CD4-positive, alpha-beta memory T cell (primary cell): ENCODE measurements around the gene CAD. TPM values are rescaled to one million over a fixed set of nuclear protein-coding genes. Genes with fewer than 3 reads are reported as not detected.

Experiments used
- CTCF ChIA-PET: fragments of 350-600 bp; sonication (Branson Sonifier 250); formaldehyde crosslinking; loops from one replicate; lab custom pipeline; 2021; ENCODE audit warnings: inconsistent platforms; ENCODE audit not compliant: partially characterized antibody; lab: Charles Lee
- POLR2A ChIA-PET: fragments of 350-600 bp; sonication (Branson Sonifier 250); formaldehyde crosslinking; loops from one replicate; lab custom pipeline; 2021; ENCODE audit not compliant: partially characterized antibody; lab: Charles Lee
- DNase-seq, 5 donors: peaks; one replicate each; pipeline versions ENCODE4 v3.0.0 to v3.0.0-alpha.2; 2020 to 2022; ENCODE audit warnings: mixed read lengths in 1 of 5
- H3K27ac ChIP-seq: one replicate; pipeline ENCODE4 v1.7.0; 2013; ENCODE audit warnings: low read depth, low read length
- H3K27me3 ChIP-seq: 2 replicates; pipeline ENCODE4 v1.7.0; 2013; ENCODE audit warnings: mild to moderate bottlenecking, low read length, moderate library complexity; ENCODE audit not compliant: insufficient read depth
- H3K36me3 ChIP-seq: 2 replicates; pipeline ENCODE4 v1.7.0; 2013; ENCODE audit warnings: mild to moderate bottlenecking, low read length, moderate library complexity; ENCODE audit not compliant: insufficient read depth
- H3K4me1 ChIP-seq: 2 replicates; pipeline ENCODE4 v1.7.0; 2013; ENCODE audit warnings: mild to moderate bottlenecking, low read length, moderate library complexity; ENCODE audit not compliant: insufficient read depth
- H3K4me3 ChIP-seq, 2 donors: one replicate each; pipeline ENCODE4 v1.7.0; 2013; ENCODE audit warnings: low read length in 2 of 2, mild to moderate bottlenecking in 1 of 2
- H3K9me3 ChIP-seq, 2 donors: one replicate each; pipeline ENCODE4 v1.7.0; 2013; ENCODE audit warnings: low read length in 2 of 2, control low read depth in 1 of 2; ENCODE audit not compliant: control insufficient read depth in 1 of 2
- H3K27ac Mint-ChIP-seq, 7 donors: one replicate each; pipeline ENCODE4 v1.8.0; 2020 to 2021; ENCODE audit warnings: mixed read lengths in 7 of 7, mild to moderate bottlenecking in 6 of 7, inconsistent platforms in 3 of 7, moderate library complexity in 3 of 7
- H3K27me3 Mint-ChIP-seq, 2 donors: one replicate each; pipeline ENCODE4 v1.8.0; 2020 to 2021; ENCODE audit warnings: mixed read lengths in 2 of 2
- H3K36me3 Mint-ChIP-seq, 2 donors: one replicate each; pipeline ENCODE4 v1.8.0; 2020 to 2021; ENCODE audit warnings: mixed read lengths in 2 of 2, inconsistent platforms in 1 of 2, mild to moderate bottlenecking in 1 of 2
- H3K4me1 Mint-ChIP-seq, 4 donors: one replicate each; pipeline ENCODE4 v1.8.0; 2020 to 2021; ENCODE audit warnings: mixed read lengths in 4 of 4, mild to moderate bottlenecking in 1 of 4
- H3K4me3 Mint-ChIP-seq, 8 donors: one replicate each; pipeline ENCODE4 v1.8.0; 2020 to 2021; ENCODE audit warnings: mixed read lengths in 8 of 8, mild to moderate bottlenecking in 7 of 8, moderate library complexity in 6 of 8, inconsistent platforms in 3 of 8
- H3K9me3 Mint-ChIP-seq, 8 donors: one replicate each; pipeline ENCODE4 v1.8.0; 2020 to 2021; ENCODE audit warnings: mixed read lengths in 8 of 8, mild to moderate bottlenecking in 5 of 8, inconsistent platforms in 3 of 8, moderate library complexity in 1 of 8
- intact Hi-C: fragments of 100-400 bp; cut with micrococcal nuclease; formaldehyde crosslinking; loops from one replicate; pipeline ENCODE4 v1.15.1; 2023
- polyA plus RNA-seq, 2 donors: library from polyadenylated mRNA; unstranded; fragments of 300-500 nt; fragmentation: Illumina TruSeq; gene quantifications; one replicate each; pipeline ENCODE4 v1.2.3, GENCODE V29; 2021
- total RNA-seq, 2 experiments: library from RNA; stranded (reverse); gene quantifications; one replicate each; pipeline ENCODE4 v1.2.3, GENCODE V29; 2021

Gene CAD
- total and polyA plus RNA-seq, 4 experiments from 2014 or later: 11.3 to 49.3 (median 35.9) TPM

- intact Hi-C loops: no loop called here
- no peak overlapping the region for H3K4me3 ChIP-seq
- Mint-ChIP-seq H3K36me3 (peaks cover 23 to 51% of the 10 kb centered on the region in 2 donors), H3K27ac (no peak overlapping the region), H3K4me1 (peaks cover 0 to 19% (median 7%) of the 10 kb centered on the region in 4 donors), H3K4me3 (no peak overlapping the region), H3K27me3 (peaks cover 0 to 2% of the 10 kb centered on the region in 2 donors), H3K9me3 (peaks cover 0 to 2% (median 0%) of the 10 kb centered on the region in 8 donors)
- DNase-seq: no peak
- no peak overlapping the region for H3K27ac ChIP-seq
- no peaks in the 10 kb centered on the region for H3K9me3 ChIP-seq
- POLR2A ChIA-PET: no interaction called here
- no peaks in the 10 kb centered on the region for H3K27me3 ChIP-seq
- H3K36me3 ChIP-seq: peaks cover 42% of the 10 kb centered on the region
- H3K4me1 ChIP-seq: peaks cover 9% of the 10 kb centered on the region
- CTCF ChIA-PET: interaction anchor here (1.0 kb wide), 1 partner anchor 36 kb away, joined by 4 read pairs; no protein-coding TSS in a partner anchor
These were observed 26.4 kb downstream of the CAD start for GRCh38 chr2:27243391-27244130.

- peaks cover 9% of the 10 kb centered on the region for H3K4me1 ChIP-seq
- Mint-ChIP-seq H3K36me3 (peaks cover 13 to 37% of the 10 kb centered on the region in 2 donors), H3K4me3 (no peak overlapping the region), H3K4me1 (peaks cover 0 to 19% (median 7%) of the 10 kb centered on the region in 4 donors), H3K9me3 (peaks cover 0 to 2% (median 0%) of the 10 kb centered on the region in 8 donors), H3K27ac (peak overlapping the region in 1 of 7 donors; percentile 32), H3K27me3 (peaks cover 0 to 4% of the 10 kb centered on the region in 2 donors)
- no peaks in the 10 kb centered on the region for H3K9me3 ChIP-seq
- H3K27ac ChIP-seq: no peak overlapping the region
- intact Hi-C loops: no loop called here
- POLR2A ChIA-PET: no interaction called here
- H3K27me3 ChIP-seq: peaks cover 4% of the 10 kb centered on the region
- H3K4me3 ChIP-seq: no peak overlapping the region
- CTCF ChIA-PET: no interaction called here
- peaks cover 30% of the 10 kb centered on the region for H3K36me3 ChIP-seq
- no peak for DNase-seq
These were observed 27.9 kb downstream of the CAD start for GRCh38 chr2:27245116-27245515.

GRCh38 chr2:27245626-27246025 lies 28.5 kb downstream of the CAD start:
- Mint-ChIP-seq H3K27me3 (peaks cover 0 to 4% of the 10 kb centered on the region in 2 donors), H3K36me3 (peaks cover 9 to 32% of the 10 kb centered on the region in 2 donors), H3K27ac (no peak overlapping the region), H3K9me3 (peaks cover 0 to 2% (median 0%) of the 10 kb centered on the region in 8 donors), H3K4me1 (peaks cover 0 to 19% (median 7%) of the 10 kb centered on the region in 4 donors), H3K4me3 (no peak overlapping the region)
- H3K27ac ChIP-seq: no peak overlapping the region
- no peaks in the 10 kb centered on the region for H3K9me3 ChIP-seq
- intact Hi-C loops: no loop called here
- ChIA-PET CTCF (no interaction called here), POLR2A (no interaction called here)
- H3K4me1 ChIP-seq: peaks cover 9% of the 10 kb centered on the region
- H3K4me3 ChIP-seq: no peak overlapping the region
- no peak for DNase-seq
- H3K36me3 ChIP-seq: peaks cover 25% of the 10 kb centered on the region
- peaks cover 4% of the 10 kb centered on the region for H3K27me3 ChIP-seq

GRCh38 chr2:27247893-27248292 lies 30.7 kb downstream of the CAD start:
- CTCF ChIA-PET: interaction anchor here (1.0 to 3.8 kb wide), 2 partner anchors 32 to 55 kb away, joined by 4 to 28 read pairs; partner anchors contain the start of gene TRIM54
- Histone ChIP-seq H3K4me1 (no peaks in the 10 kb centered on the region), H3K27ac (no peak overlapping the region), H3K36me3 (peaks cover 8% of the 10 kb centered on the region), H3K9me3 (no peaks in the 10 kb centered on the region), H3K4me3 (no peak overlapping the region), H3K27me3 (peaks cover 4% of the 10 kb centered on the region)
- DNase-seq: no peak
- intact Hi-C loops: no loop called here
- Mint-ChIP-seq H3K9me3 (no peaks in the 10 kb centered on the region), H3K36me3 (peaks cover 4 to 9% of the 10 kb centered on the region in 2 donors), H3K4me3 (no peak overlapping the region), H3K4me1 (peaks cover 0 to 1% (median under 1%) of the 10 kb centered on the region in 4 donors), H3K27ac (no peak overlapping the region), H3K27me3 (peaks cover 6 to 12% of the 10 kb centered on the region in 2 donors)
- POLR2A ChIA-PET: interaction anchor here (0.7 kb wide), 1 partner anchor 35 kb away, joined by 3 read pairs; no protein-coding TSS in a partner anchor

- Mint-ChIP-seq H3K4me1 (peaks cover 0 to 1% (median 0%) of the 10 kb centered on the region in 4 donors), H3K4me3 (no peak overlapping the region), H3K27me3 (peaks cover 6 to 12% of the 10 kb centered on the region in 2 donors), H3K36me3 (peaks cover 0 to under 1% of the 10 kb centered on the region in 2 donors), H3K27ac (peak overlapping the region in 1 of 7 donors; percentile 36), H3K9me3 (no peaks in the 10 kb centered on the region)
- intact Hi-C loops: no loop called here
- Histone ChIP-seq H3K4me1 (no peaks in the 10 kb centered on the region), H3K27ac (no peak overlapping the region), H3K36me3 (no peaks in the 10 kb centered on the region), H3K27me3 (peaks cover 4% of the 10 kb centered on the region), H3K9me3 (no peaks in the 10 kb centered on the region), H3K4me3 (no peak overlapping the region)
- DNase-seq: no peak
- POLR2A ChIA-PET: no interaction called here
- CTCF ChIA-PET: interaction anchor here (1.1 to 3.8 kb wide), 2 partner anchors 13 to 31 kb away, joined by 3 to 28 read pairs; partner anchors contain the start of gene TRIM54
These were observed 32.2 kb downstream of the CAD start for GRCh38 chr2:27249159-27249890.

- no peaks in the 10 kb centered on the region for H3K4me1 ChIP-seq
- no peak overlapping the region for H3K27ac Mint-ChIP-seq
- no peaks in the 10 kb centered on the region for H3K36me3 ChIP-seq
- no peaks in the 10 kb centered on the region for H3K9me3 ChIP-seq
- no peaks in the 10 kb centered on the region for H3K36me3 Mint-ChIP-seq
- peaks cover 0 to 1% (median 0%) of the 10 kb centered on the region in 4 donors for H3K4me1 Mint-ChIP-seq
- ChIA-PET CTCF (interaction anchor here (1.1 to 3.8 kb wide), 2 partner anchors 30 to 51 kb away, joined by 3 to 28 read pairs; partner anchors contain the start of gene TRIM54), POLR2A (no interaction called here)
- peaks cover 4% of the 10 kb centered on the region for H3K27me3 ChIP-seq
- H3K27me3 Mint-ChIP-seq: peaks cover 10 to 16% of the 10 kb centered on the region in 2 donors
- no peak overlapping the region for H3K27ac ChIP-seq
- no peaks in the 10 kb centered on the region for H3K9me3 Mint-ChIP-seq
- H3K4me3 ChIP-seq: no peak overlapping the region
- DNase-seq: peak in 4 of 5 donors; percentile 25 to 40 (median 32)
- no peak overlapping the region for H3K4me3 Mint-ChIP-seq
- intact Hi-C loops: loop anchor here (1.0 kb wide), 1 partner anchor 30 kb away; no protein-coding TSS in a partner anchor
These were observed 32.9 kb downstream of the CAD start for GRCh38 chr2:27249891-27250651.
